BJ (cell line): ENCODE data around the gene SF3A2. TPM values are rescaled to one million over a fixed set of nuclear protein-coding genes. Genes with fewer than 3 reads are reported as not detected.

Experiments
- CTCF ChIA-PET: fragments of 350-600 bp; formaldehyde crosslinking; extraction: SDS; loops from one replicate; lab custom pipeline; 2021; ENCODE audit warnings: antibody characterized with exemption, inconsistent platforms; lab: Yijun Ruan, JAX
- POLR2A ChIA-PET: fragments of 300-600 bp; sonication (Branson Sonifier 250); formaldehyde crosslinking; extraction: SDS; loops from one replicate; lab custom pipeline; 2021; ENCODE audit warnings: antibody characterized with exemption; lab: Charles Lee
- DNase-seq: peaks from one replicate; pipeline ENCODE4 v3.0.0-alpha.2; 2011; ENCODE audit warnings: low read depth
- H3K27me3 ChIP-seq: 2 replicates; pipeline ENCODE4 v1.6.0; 2011; ENCODE audit warnings: low read length; ENCODE audit not compliant: control insufficient read depth, insufficient read depth
- H3K36me3 ChIP-seq: 2 replicates; pipeline ENCODE4 v1.5.1; 2011; ENCODE audit warnings: low read length; ENCODE audit not compliant: control insufficient read depth, insufficient read depth
- H3K4me3 ChIP-seq: 2 replicates; pipeline ENCODE4 v1.5.1; 2011; ENCODE audit warnings: low read depth, mild to moderate bottlenecking, control low read depth, low read length
- polyA plus RNA-seq: library from polyadenylated mRNA; depleted of rRNA; stranded (reverse); fragments of >200 nt; gene quantifications from 2 replicates; pipeline ENCODE4 v1.2.3, GENCODE V29; 2011
- TF ChIP-seq, protein P1 (sequence below): IDR thresholded peaks from 2 replicates; pipeline ENCODE4 v1.5.1; 2011; ENCODE audit warnings: low read depth, mild to moderate bottlenecking, control low read depth, inconsistent platforms, low read length, moderate library complexity; ENCODE audit not compliant: insufficient read depth

The SF3A2 gene
- polyA plus RNA-seq, 1 experiment: 12.2 TPM

DNA sequence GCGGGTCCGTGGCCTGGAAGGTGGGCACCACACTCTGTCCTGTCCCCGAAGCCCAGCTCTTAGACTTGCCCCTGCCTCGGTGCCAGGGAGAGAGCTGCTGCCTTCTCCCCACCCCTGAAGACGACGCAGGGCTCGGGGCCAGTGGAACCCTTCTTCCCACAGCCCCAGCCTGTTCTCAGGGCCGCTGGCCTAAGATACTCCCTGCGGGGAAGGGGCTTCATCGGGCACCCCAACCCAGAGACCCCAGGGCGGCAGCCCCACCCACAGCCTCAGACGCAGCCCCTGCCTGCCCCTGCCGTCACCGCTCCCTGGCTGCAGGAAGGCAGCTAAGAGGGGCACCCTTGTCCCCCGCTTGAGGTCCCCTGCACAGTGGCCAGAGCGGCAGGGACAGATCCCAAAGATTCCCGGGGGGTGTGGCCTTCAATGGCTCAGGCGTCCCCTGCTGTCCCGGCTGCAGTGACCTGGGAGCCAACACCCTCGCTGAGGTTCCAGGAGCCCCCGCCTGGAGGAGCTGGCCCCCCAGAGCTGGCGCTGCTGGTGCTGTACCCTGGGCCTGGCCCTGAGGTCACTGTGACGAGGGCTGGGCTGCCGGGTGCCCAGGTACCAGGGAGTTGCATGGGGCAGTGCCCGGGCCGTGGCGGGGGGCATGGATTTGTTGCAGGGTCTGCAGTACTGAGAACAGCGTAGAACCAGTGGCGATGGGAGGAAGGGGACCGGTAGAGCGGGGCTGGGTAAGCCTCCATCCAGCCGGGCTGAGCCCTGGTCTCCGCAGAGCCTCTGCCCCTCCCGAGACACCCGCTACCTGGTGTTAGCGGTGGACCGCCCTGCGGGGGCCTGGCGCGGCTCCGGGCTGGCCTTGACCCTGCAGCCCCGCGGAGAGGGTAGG is 13.5 kb downstream of the SF3A2 start:
- ChIA-PET CTCF (interaction anchor here (0.8 kb wide), 1 partner anchor 143 kb away, joined by 3 read pairs; no protein-coding TSS in a partner anchor), POLR2A (no interaction called here)
- Histone ChIP-seq H3K27me3 (peaks cover 14% of the 10 kb centered on the region), H3K4me3 (no peak overlapping the region), H3K36me3 (peaks cover 29% of the 10 kb centered on the region)
- TF ChIP-seq, protein P1, sequence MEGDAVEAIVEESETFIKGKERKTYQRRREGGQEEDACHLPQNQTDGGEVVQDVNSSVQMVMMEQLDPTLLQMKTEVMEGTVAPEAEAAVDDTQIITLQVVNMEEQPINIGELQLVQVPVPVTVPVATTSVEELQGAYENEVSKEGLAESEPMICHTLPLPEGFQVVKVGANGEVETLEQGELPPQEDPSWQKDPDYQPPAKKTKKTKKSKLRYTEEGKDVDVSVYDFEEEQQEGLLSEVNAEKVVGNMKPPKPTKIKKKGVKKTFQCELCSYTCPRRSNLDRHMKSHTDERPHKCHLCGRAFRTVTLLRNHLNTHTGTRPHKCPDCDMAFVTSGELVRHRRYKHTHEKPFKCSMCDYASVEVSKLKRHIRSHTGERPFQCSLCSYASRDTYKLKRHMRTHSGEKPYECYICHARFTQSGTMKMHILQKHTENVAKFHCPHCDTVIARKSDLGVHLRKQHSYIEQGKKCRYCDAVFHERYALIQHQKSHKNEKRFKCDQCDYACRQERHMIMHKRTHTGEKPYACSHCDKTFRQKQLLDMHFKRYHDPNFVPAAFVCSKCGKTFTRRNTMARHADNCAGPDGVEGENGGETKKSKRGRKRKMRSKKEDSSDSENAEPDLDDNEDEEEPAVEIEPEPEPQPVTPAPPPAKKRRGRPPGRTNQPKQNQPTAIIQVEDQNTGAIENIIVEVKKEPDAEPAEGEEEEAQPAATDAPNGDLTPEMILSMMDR: no peak
- no peak for DNase-seq

DNA sequence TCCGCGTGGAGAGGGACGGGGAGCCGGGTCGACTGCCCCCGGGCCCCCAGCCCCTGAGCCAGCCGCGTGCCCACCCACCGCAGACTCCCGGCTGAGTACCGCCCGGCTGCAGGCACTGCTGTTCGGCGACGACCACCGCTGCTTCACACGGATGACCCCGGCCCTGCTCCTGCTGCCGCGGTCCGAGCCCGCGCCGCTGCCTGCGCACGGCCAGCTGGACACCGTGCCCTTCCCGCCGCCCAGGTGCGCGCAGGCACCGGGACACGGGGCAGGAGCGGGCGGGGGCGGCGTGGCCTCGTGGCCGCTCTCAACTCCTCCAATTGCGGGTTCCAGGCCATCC is 14.1 kb downstream of the SF3A2 start:
- ChIA-PET POLR2A (no interaction called here), CTCF (no interaction called here)
- TF ChIP-seq, protein P1: no peak
- Histone ChIP-seq H3K4me3 (no peak overlapping the region), H3K36me3 (peaks cover 23% of the 10 kb centered on the region), H3K27me3 (peaks cover 14% of the 10 kb centered on the region)
- DNase-seq: no peak

DNA sequence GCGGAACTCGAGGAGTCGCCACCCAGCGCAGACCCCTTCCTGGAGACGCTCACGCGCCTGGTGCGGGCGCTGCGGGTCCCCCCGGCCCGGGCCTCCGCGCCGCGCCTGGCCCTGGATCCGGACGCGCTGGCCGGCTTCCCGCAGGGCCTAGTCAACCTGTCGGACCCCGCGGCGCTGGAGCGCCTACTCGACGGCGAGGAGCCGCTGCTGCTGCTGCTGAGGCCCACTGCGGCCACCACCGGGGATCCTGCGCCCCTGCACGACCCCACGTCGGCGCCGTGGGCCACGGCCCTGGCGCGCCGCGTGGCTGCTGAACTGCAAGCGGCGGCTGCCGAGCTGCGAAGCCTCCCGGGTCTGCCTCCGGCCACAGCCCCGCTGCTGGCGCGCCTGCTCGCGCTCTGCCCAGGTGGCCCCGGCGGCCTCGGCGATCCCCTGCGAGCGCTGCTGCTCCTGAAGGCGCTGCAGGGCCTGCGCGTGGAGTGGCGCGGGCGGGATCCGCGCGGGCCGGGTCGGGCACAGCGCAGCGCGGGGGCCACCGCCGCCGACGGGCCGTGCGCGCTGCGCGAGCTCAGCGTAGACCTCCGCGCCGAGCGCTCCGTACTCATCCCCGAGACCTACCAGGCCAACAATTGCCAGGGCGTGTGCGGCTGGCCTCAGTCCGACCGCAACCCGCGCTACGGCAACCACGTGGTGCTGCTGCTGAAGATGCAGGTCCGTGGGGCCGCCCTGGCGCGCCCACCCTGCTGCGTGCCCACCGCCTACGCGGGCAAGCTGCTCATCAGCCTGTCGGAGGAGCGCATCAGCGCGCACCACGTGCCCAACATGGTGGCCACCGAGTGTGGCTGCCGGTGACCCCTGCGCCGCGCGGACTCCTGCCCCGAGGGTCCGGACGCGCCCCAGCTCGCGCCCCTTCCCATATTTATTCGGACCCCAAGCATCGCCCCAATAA is 14.8 kb downstream of the SF3A2 start:
- Histone ChIP-seq H3K27me3 (peaks cover 14% of the 10 kb centered on the region), H3K4me3 (no peak overlapping the region), H3K36me3 (peaks cover 19% of the 10 kb centered on the region)
- DNase-seq: no peak
- ChIA-PET CTCF (interaction anchor here (1.3 kb wide), 1 partner anchor 66 kb away, joined by 5 read pairs; no protein-coding TSS in a partner anchor), POLR2A (no interaction called here)
- TF ChIP-seq, protein P1: no peak

DNA sequence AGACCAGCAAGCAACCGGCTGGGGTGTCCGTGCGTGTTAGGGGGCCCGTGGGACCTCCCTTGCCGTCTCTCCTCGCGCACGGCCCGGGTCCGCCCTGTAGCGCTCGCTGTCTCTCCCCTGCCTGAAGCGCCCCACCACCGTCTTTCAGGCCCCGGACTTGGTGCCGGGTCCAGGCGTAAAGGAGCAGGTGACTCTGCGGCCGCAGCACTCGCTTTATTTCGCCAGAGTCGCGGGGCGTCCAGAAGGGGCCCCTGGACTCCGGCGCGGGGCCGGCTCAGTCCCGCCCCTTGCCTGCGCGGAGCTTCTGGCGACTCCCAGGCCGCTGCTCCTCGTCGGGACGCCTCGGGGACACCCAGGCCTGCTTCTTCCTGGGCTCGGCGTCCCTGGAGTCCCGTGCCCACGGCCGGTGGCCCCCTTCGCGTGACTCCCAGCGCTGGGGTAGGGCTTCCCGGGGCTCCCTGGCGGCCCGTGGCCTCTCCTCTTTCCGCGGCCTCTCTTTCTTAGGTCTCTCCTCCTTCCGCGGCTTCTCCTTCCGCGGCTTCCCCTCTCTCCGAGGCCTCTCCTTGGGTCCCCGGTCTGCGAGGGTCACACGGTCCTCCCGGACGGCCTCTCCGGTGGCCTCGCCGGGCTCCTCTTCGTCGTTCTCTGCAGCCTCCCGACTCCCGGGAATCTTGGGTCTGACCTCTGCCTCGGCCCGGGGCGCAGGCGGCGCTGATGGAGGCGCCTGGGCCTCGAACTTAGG is 15.6 kb downstream of the SF3A2 start:
- no peak for DNase-seq
- H3K36me3 ChIP-seq: peaks cover 11% of the 10 kb centered on the region
- CTCF ChIA-PET: interaction anchor here (0.5 to 1.4 kb wide), 3 partner anchors 10 to 98 kb away, joined by 3 to 5 read pairs (median 5); no protein-coding TSS in a partner anchor
- POLR2A ChIA-PET: no interaction called here
- TF ChIP-seq, protein P1: no peak
- H3K4me3 ChIP-seq: no peak overlapping the region
- H3K27me3 ChIP-seq: peaks cover 14% of the 10 kb centered on the region
